Peyer's patch (tissue), 4 donors: ENCODE data around the gene PDXK. TPM values are rescaled to one million over a fixed set of nuclear protein-coding genes. Genes with fewer than 3 reads are reported as not detected.

ENCODE experiments used
- DNase-seq, 3 donors: peaks; one replicate each; pipeline ENCODE4 v3.0.0-alpha.2; 2017 to 2019
- H3K27ac ChIP-seq, 4 donors: fragments of 200-600 bp; sonication (generic); one replicate each; pipeline ENCODE4 v1.5.1; 2016 to 2019
- H3K27me3 ChIP-seq, 2 donors: fragments of 200-600 bp; sonication (generic); one replicate each; pipeline ENCODE4 v1.5.1; 2019
- H3K36me3 ChIP-seq, 3 donors: fragments of 200-600 bp; sonication (generic); one replicate each; pipeline ENCODE4 v1.5.1; 2016 to 2019
- H3K4me1 ChIP-seq, 4 donors: fragments of 200-600 bp; sonication (generic); one replicate each; pipeline ENCODE4 v1.5.1; 2016 to 2019
- H3K4me3 ChIP-seq, 4 donors: fragments of 200-600 bp; sonication (generic); 1 replicate in 3 of 4; 2 replicates in 1 of 4; pipeline ENCODE4 v1.5.1; 2016 to 2019; ENCODE audit warnings: mild to moderate bottlenecking in 1 of 4
- H3K9me3 ChIP-seq, 4 donors: fragments of 200-600 bp; sonication (generic); one replicate each; pipeline ENCODE4 v1.5.1; 2016 to 2019; ENCODE audit warnings: mild to moderate bottlenecking in 1 of 4
- CTCF ChIP-seq, 6 experiments: fragments of 450-650 bp in 4 of 6; fragments of 200-600 bp in 2 of 6; sonication (generic) in 1 of 6; IDR thresholded peaks; one replicate each; pipeline ENCODE4 v1.5.1; 2017 to 2019; ENCODE audit warnings: antibody characterized with exemption in 6 of 6, mild to moderate bottlenecking in 3 of 6, moderate library complexity in 1 of 6
- POLR2A ChIP-seq, 2 donors: fragments of 450-650 bp; IDR thresholded peaks; one replicate each; pipeline ENCODE4 v1.5.1; 2017; ENCODE audit warnings: antibody characterized with exemption in 2 of 2, mild to moderate bottlenecking in 2 of 2, moderate library complexity in 2 of 2
- total RNA-seq, 4 donors: library from RNA; depleted of rRNA; stranded (reverse); fragments of >200 nt; gene quantifications; one replicate each; pipeline ENCODE4 v1.1.0, GENCODE V29; 2016

PDXK gene
- total RNA-seq, 4 donors from 2014 or later, result 83.3 to 206 (median 152) TPM

DNA sequence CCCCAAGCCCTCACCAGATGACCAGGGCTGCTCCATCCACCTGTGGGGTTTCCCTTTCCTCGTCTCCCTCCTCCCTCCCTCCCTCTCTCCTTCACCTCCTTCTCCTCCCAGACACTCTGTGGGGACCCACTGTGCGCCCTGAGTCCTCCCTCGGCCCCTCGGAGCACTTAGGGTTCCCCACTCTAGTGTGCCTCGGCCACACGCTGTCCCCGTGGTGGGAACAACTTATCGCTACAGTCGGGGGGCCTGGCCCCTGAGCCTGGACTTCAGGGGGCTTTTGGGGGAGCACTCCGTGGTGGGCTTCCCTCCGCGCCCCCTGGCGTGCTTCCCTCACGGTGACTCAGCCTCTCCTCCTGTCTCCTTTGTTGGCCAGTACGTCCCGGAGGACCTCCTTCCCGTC lies 29.7 kb downstream of the PDXK start:
- Histone ChIP-seq H3K27ac (no peak overlapping the region), H3K9me3 (no peaks in the 10 kb centered on the region), H3K4me1 (no peaks in the 10 kb centered on the region), H3K36me3 (peaks cover 0 to 100% (median 0%) of the 10 kb centered on the region in 3 donors), H3K4me3 (no peak overlapping the region), H3K27me3 (no peaks in the 10 kb centered on the region)
- no peak for DNase-seq
- no peak for TF ChIP-seq POLR2A (IDR thresholded peaks at IDR 0.05)
- TF ChIP-seq CTCF (IDR thresholded peaks at IDR 0.05), result no peak

GRCh38 chr21:43749651-43750262 lies 30.8 kb downstream of the PDXK start:
- Histone ChIP-seq H3K27me3 (no peaks in the 10 kb centered on the region), H3K4me1 (no peaks in the 10 kb centered on the region), H3K4me3 (no peak overlapping the region), H3K27ac (no peak overlapping the region), H3K36me3 (peaks cover 0 to 100% (median 0%) of the 10 kb centered on the region in 3 donors), H3K9me3 (no peaks in the 10 kb centered on the region)
- DNase-seq, result no peak
- TF ChIP-seq CTCF (IDR thresholded peaks at IDR 0.05) (no peak), POLR2A (IDR thresholded peaks at IDR 0.05) (no peak)

DNA sequence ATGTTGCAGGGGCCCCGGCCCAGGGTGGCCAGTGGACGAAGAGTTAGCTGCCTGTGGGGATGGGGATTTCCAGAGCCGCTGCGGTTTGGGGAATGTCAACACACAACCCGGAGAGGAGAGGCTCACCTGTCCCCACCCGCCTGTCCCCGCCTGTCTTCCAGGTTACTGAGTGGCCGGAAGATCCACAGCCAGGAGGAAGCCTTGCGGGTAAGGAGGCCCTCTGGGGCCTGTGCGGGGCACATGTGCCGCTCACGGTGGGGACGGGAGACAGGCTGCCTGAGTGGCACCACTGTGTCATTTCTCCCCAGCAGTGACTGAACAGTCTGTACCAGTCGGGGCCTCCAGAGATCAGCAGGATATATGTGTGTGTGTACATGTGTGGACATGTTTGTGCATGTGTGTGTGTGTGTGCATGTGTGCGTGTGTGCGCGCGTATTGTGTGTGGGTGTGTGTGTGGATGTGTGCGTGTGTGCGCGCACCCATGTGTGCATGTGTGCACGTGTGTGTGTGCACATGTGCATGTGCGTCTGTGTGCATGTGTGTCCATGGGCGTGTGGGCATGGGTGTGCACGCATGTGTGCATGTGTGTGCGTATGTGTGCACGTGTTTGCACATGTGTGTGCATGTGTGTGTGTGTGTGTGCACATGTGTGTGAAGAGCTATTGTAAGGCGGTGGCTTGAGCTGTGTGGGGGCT lies 31.6 kb downstream of the PDXK start:
- Histone ChIP-seq H3K27ac (no peak overlapping the region), H3K27me3 (no peaks in the 10 kb centered on the region), H3K4me1 (no peaks in the 10 kb centered on the region), H3K4me3 (no peak overlapping the region), H3K9me3 (no peaks in the 10 kb centered on the region), H3K36me3 (peaks cover 0 to 98% (median 0%) of the 10 kb centered on the region in 3 donors)
- TF ChIP-seq POLR2A (IDR thresholded peaks at IDR 0.05), result no peak
- TF ChIP-seq CTCF (IDR thresholded peaks at IDR 0.05), result no peak
- no peak for DNase-seq

- no peaks in the 10 kb centered on the region for H3K9me3 ChIP-seq
- H3K27ac ChIP-seq, result no peak overlapping the region
- no peak for DNase-seq
- H3K4me1 ChIP-seq, result no peaks in the 10 kb centered on the region
- H3K4me3 ChIP-seq, result no peak overlapping the region
- no peaks in the 10 kb centered on the region for H3K27me3 ChIP-seq
- no peak for TF ChIP-seq POLR2A (IDR thresholded peaks at IDR 0.05)
- no peak for TF ChIP-seq CTCF (IDR thresholded peaks at IDR 0.05)
- peaks cover 0 to 98% (median 0%) of the 10 kb centered on the region in 3 donors for H3K36me3 ChIP-seq
These were observed 33.1 kb downstream of the PDXK start for GRCh38 chr21:43751955-43752591.

DNA sequence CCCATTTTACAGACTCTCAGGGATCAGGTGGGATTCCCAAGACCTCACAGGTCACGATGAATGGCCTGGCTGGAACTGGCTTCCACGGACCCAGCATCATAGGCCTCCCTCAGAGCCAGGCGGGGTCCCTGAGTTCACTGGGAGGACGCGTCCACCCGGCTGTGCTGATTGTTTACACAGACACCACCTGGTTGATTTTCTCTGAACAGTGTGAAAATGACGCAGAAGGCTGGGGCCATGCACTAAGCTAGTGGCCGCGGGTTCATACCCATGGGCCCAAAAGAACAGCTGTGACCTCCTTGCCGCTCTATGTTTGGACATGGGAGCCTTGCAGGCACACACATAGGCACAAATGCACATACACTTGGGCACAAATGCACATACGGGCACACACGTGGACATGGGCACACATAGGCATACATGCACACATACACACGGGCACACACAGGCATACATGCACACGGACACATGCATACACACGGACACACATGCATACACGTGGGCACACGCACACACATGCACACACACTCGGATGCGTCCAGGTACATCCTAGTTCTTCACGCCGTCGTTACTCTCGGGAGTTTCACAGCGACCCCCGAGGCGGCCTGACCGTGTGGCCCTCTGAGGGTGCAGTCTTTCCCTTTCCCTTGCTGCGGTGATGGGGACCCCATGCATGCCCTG lies 34.0 kb downstream of the PDXK start:
- H3K4me1 ChIP-seq, result no peaks in the 10 kb centered on the region
- no peaks in the 10 kb centered on the region for H3K27me3 ChIP-seq
- no peak overlapping the region for H3K27ac ChIP-seq
- H3K36me3 ChIP-seq, result peaks cover 0 to 98% (median 0%) of the 10 kb centered on the region in 3 donors
- H3K9me3 ChIP-seq, result no peaks in the 10 kb centered on the region
- no peak for DNase-seq
- H3K4me3 ChIP-seq, result no peak overlapping the region
- no peak for TF ChIP-seq CTCF (IDR thresholded peaks at IDR 0.05)
